WTC11 (cell line): ENCODE results near the gene TMEM263. TPM values are rescaled to one million over a fixed set of nuclear protein-coding genes. Genes with fewer than 3 reads are reported as not detected.

Experiments used
- ATAC-seq: fragments of 200-7000 bp; cut with Tn5 transposase; 2 replicates; pipeline ENCODE4 v1.10.0; 2021; ENCODE audit warnings: mild to moderate bottlenecking, moderate library complexity
- CTCF ChIA-PET: fragments of 300-600 bp; sonication (Branson Sonifier 250); formaldehyde crosslinking; loops from one replicate; lab custom pipeline; 2021; ENCODE audit warnings: antibody characterized with exemption; lab: Charles Lee
- POLR2A ChIA-PET: fragments of 350-600 bp; sonication (Branson Sonifier 250); formaldehyde crosslinking; loops from one replicate; lab custom pipeline; 2021; ENCODE audit warnings: antibody characterized with exemption; lab: Charles Lee
- DNase-seq: peaks from one replicate; pipeline ENCODE4 v3.0.0; 2021; ENCODE audit warnings: low spot score
- H3K27ac Mint-ChIP-seq: 2 replicates; pipeline ENCODE4 v1.8.0; 2021; ENCODE audit warnings: mixed read lengths
- H3K27me3 Mint-ChIP-seq: 2 replicates; pipeline ENCODE4 v1.8.0; 2021; ENCODE audit warnings: low read depth, mild to moderate bottlenecking, moderate library complexity, mixed read lengths
- H3K36me3 Mint-ChIP-seq: 2 replicates; pipeline ENCODE4 v1.8.0; 2021; ENCODE audit warnings: mixed read lengths
- H3K4me1 Mint-ChIP-seq: 2 replicates; pipeline ENCODE4 v1.8.0; 2022; ENCODE audit warnings: mixed read lengths
- H3K4me3 Mint-ChIP-seq: 2 replicates; pipeline ENCODE4 v1.8.0; 2021; ENCODE audit warnings: mild to moderate bottlenecking, moderate library complexity, mixed read lengths
- H3K9me3 Mint-ChIP-seq: 2 replicates; pipeline ENCODE4 v1.8.0; 2021; ENCODE audit warnings: mixed read lengths
- AR ChIP-seq: fragments of 250-450 bp; sonication (Bioruptor Pico); IDR thresholded peaks from 2 replicates; pipeline ENCODE4 v1.9.0; 2021; ENCODE audit warnings: mild to moderate bottlenecking
- HMGA2 ChIP-seq: fragments of 250-450 bp; sonication (Bioruptor Pico); IDR thresholded peaks from 2 replicates; pipeline ENCODE4 v1.4.0; 2021; ENCODE audit warnings: mild to moderate bottlenecking, moderate library complexity
- JUN ChIP-seq: sonication (generic); formaldehyde crosslinking; IDR thresholded peaks from 2 replicates; pipeline ENCODE4 v1.8.0; 2023; ENCODE audit warnings: mild to moderate bottlenecking, missing genetic modification reagents
- NR3C1 ChIP-seq: sonication (generic); formaldehyde crosslinking; conservative IDR thresholded peaks from 2 replicates; pipeline ENCODE4 v1.8.1; 2023; ENCODE audit warnings: low read depth, mild to moderate bottlenecking, missing genetic modification reagents
- RELA ChIP-seq: sonication (generic); formaldehyde crosslinking; IDR thresholded peaks from 2 replicates; pipeline ENCODE4 v1.8.1; 2022; ENCODE audit warnings: missing genetic modification reagents, mild to moderate bottlenecking, borderline replicate concordance
- ZNF317 ChIP-seq: sonication (generic); formaldehyde crosslinking; IDR thresholded peaks from 2 replicates; pipeline ENCODE4 v1.8.1; 2023; ENCODE audit warnings: low read depth, mild to moderate bottlenecking, moderate library complexity, missing genetic modification reagents, borderline replicate concordance
- total RNA-seq: library from RNA; stranded (reverse); gene quantifications from 3 replicates; pipeline ENCODE4 v1.2.3, GENCODE V29; 2021
- TF ChIP-seq, protein P1 (sequence below): sonication (generic); formaldehyde crosslinking; IDR thresholded peaks from 2 replicates; pipeline ENCODE4 v1.8.1; 2023; ENCODE audit warnings: mild to moderate bottlenecking, missing genetic modification reagents
- TF ChIP-seq, protein P2 (sequence below): sonication (generic); formaldehyde crosslinking; IDR thresholded peaks from 2 replicates; pipeline ENCODE4 v1.8.0; 2022; ENCODE audit warnings: mild to moderate bottlenecking, missing genetic modification reagents
- TF ChIP-seq, protein P3 (sequence below): sonication (generic); formaldehyde crosslinking; conservative IDR thresholded peaks from 2 replicates; pipeline ENCODE4 v1.8.1; 2022; ENCODE audit warnings: mild to moderate bottlenecking, missing genetic modification reagents
- TF ChIP-seq, protein P4 (sequence below): sonication (generic); formaldehyde crosslinking; IDR thresholded peaks from 2 replicates; pipeline ENCODE4 v1.8.1; 2023; ENCODE audit warnings: mild to moderate bottlenecking, missing genetic modification reagents

TMEM263 gene
- total RNA-seq, 1 experiment from 2014 or later: 18.0 TPM

DNA sequence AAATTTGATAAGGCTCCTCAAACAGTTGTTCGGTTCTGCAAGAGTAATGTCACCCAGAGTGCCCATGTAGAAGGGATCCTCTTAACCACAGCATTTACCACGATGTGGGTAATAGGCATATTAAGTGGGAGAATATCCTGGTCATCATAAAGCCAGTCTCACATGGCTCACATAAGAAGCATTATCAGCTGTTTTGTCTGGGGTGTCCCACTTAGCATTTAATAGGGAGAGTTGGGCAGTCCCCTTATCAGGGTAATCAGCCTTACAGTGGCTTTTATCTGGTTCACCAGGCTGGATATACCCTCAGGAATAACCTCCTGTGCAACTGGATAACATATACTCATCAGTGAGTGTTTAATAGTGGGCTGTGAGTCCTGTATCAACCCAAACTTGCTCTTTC, 12.9 kb upstream of the TMEM263 start (continued):
- TF ChIP-seq AR (no peak), HMGA2 (CRISPR knock-in tag) (no peak)
- TF ChIP-seq, protein P1, sequence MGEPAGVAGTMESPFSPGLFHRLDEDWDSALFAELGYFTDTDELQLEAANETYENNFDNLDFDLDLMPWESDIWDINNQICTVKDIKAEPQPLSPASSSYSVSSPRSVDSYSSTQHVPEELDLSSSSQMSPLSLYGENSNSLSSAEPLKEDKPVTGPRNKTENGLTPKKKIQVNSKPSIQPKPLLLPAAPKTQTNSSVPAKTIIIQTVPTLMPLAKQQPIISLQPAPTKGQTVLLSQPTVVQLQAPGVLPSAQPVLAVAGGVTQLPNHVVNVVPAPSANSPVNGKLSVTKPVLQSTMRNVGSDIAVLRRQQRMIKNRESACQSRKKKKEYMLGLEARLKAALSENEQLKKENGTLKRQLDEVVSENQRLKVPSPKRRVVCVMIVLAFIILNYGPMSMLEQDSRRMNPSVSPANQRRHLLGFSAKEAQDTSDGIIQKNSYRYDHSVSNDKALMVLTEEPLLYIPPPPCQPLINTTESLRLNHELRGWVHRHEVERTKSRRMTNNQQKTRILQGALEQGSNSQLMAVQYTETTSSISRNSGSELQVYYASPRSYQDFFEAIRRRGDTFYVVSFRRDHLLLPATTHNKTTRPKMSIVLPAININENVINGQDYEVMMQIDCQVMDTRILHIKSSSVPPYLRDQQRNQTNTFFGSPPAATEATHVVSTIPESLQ (CRISPR knock-in tag): no peak

DNA sequence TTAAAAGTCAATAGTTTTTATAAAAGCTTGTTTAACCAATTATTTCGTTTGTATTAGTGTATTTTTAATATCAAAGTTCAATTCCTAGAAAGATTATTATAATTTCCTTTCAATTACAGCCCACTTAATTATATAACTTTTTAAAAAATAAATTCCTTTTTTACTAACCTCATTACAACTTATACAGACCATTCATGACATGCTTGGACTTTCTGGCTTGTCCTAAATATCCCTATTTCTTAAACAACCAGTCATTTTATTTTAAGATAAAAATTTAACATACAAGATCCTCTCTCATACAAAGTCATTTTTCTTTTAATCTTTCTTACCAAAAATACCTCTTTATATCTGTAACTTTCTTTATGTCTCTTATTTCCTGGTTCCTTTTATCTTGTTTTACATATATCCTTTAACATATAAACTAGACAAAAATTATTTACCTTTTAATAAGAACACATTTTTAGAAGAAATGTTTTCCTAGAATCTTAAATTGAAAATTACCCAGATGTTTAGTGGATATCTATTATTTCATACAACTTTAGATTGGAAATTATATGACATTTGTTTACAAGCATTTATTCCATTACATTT, 10.4 kb upstream of the TMEM263 start:
- CTCF ChIA-PET: no interaction called here

More for the DNA sequence above, 10.4 kb upstream of the TMEM263 start:
- no peak for ATAC-seq
- peaks cover 61% of the 10 kb centered on the region for H3K9me3 Mint-ChIP-seq
- H3K4me3 Mint-ChIP-seq: no peak overlapping the region
- POLR2A ChIA-PET: no interaction called here
- H3K27me3 Mint-ChIP-seq: peaks cover 26% of the 10 kb centered on the region
- H3K4me1 Mint-ChIP-seq: no peaks in the 10 kb centered on the region
- H3K27ac Mint-ChIP-seq: no peak overlapping the region
- TF ChIP-seq AR (no peak), RELA (CRISPR knock-in tag) (no peak), JUN (CRISPR knock-in tag) (no peak), ZNF317 (no peak), NR3C1 (CRISPR knock-in tag) (no peak)
- TF ChIP-seq, protein P2, sequence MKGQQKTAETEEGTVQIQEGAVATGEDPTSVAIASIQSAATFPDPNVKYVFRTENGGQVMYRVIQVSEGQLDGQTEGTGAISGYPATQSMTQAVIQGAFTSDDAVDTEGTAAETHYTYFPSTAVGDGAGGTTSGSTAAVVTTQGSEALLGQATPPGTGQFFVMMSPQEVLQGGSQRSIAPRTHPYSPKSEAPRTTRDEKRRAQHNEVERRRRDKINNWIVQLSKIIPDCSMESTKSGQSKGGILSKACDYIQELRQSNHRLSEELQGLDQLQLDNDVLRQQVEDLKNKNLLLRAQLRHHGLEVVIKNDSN: no peak
- TF ChIP-seq, protein P3, sequence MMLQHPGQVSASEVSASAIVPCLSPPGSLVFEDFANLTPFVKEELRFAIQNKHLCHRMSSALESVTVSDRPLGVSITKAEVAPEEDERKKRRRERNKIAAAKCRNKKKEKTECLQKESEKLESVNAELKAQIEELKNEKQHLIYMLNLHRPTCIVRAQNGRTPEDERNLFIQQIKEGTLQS (CRISPR knock-in tag): no peak
- TF ChIP-seq, protein P4, sequence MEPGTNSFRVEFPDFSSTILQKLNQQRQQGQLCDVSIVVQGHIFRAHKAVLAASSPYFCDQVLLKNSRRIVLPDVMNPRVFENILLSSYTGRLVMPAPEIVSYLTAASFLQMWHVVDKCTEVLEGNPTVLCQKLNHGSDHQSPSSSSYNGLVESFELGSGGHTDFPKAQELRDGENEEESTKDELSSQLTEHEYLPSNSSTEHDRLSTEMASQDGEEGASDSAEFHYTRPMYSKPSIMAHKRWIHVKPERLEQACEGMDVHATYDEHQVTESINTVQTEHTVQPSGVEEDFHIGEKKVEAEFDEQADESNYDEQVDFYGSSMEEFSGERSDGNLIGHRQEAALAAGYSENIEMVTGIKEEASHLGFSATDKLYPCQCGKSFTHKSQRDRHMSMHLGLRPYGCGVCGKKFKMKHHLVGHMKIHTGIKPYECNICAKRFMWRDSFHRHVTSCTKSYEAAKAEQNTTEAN (CRISPR knock-in tag): no peak
- DNase-seq: no peak
- H3K36me3 Mint-ChIP-seq: peaks cover 41% of the 10 kb centered on the region
